Activated CD4-positive, alpha-beta T cell treated with anti-CD3 and anti-CD28 coated beads, Interleukin-2, amount 10 ng/mL, durations not matched to agents 24 days and 14 days (primary cell): Measurements from ENCODE around the gene CSTF1. TPM values are rescaled to one million over a fixed set of nuclear protein-coding genes. Genes with fewer than 3 reads are reported as not detected.

Experiments
- DNase-seq: peaks from one replicate; pipeline ENCODE4 v3.0.0; 2022
- H3K27ac Mint-ChIP-seq: one replicate; pipeline ENCODE4 v1.8.0; 2022; ENCODE audit warnings: mild to moderate bottlenecking, mixed read lengths
- H3K27me3 Mint-ChIP-seq: one replicate; pipeline ENCODE4 v1.8.0; 2022; ENCODE audit warnings: mixed read lengths
- H3K36me3 Mint-ChIP-seq: one replicate; pipeline ENCODE4 v1.8.0; 2022; ENCODE audit warnings: low read depth, mild to moderate bottlenecking, mixed read lengths
- H3K4me1 Mint-ChIP-seq: one replicate; pipeline ENCODE4 v1.8.0; 2021; ENCODE audit warnings: mixed read lengths
- H3K4me3 Mint-ChIP-seq: one replicate; pipeline ENCODE4 v1.8.0; 2022; ENCODE audit warnings: mild to moderate bottlenecking, moderate library complexity, mixed read lengths
- H3K9me3 Mint-ChIP-seq: one replicate; pipeline ENCODE4 v1.8.0; 2021; ENCODE audit warnings: mixed read lengths
- intact Hi-C: fragments of 100-400 bp; cut with micrococcal nuclease; formaldehyde crosslinking; loops from one replicate; pipeline ENCODE4 v1.15.1; 2023
- total RNA-seq: library from RNA; stranded (reverse); gene quantifications from 2 replicates; pipeline ENCODE4 v1.2.3, GENCODE V29; 2022

Gene CSTF1
- total RNA-seq, 1 donor from 2014 or later, result 52.2 TPM

GRCh38 chr20:56418385-56418861 lies 26.0 kb downstream of the CSTF1 start:
- Mint-ChIP-seq H3K4me1 (peaks cover 65% of the 10 kb centered on the region), H3K9me3 (peaks cover 7% of the 10 kb centered on the region), H3K36me3 (peaks cover 38% of the 10 kb centered on the region), H3K27me3 (no peaks in the 10 kb centered on the region), H3K27ac (peak overlapping the region; percentile 93), H3K4me3 (peak overlapping the region; percentile 53)
- intact Hi-C loops, result loop anchor here (2.0 kb wide), 1 partner anchor 26 kb away; the partner anchor contains the start of genes AURKA and CSTF1
- DNase-seq, result peak; percentile 69

- DNase-seq, result no peak
- H3K4me1 Mint-ChIP-seq, result peaks cover 58% of the 10 kb centered on the region
- H3K27me3 Mint-ChIP-seq, result no peaks in the 10 kb centered on the region
- peak overlapping the region; percentile 41 for H3K27ac Mint-ChIP-seq
- peaks cover 30% of the 10 kb centered on the region for H3K36me3 Mint-ChIP-seq
- H3K9me3 Mint-ChIP-seq, result peaks cover 3% of the 10 kb centered on the region
- intact Hi-C loops, result no loop called here
- H3K4me3 Mint-ChIP-seq, result no peak overlapping the region
Observed at GRCh38 chr20:56420028-56420427, 27.6 kb downstream of the CSTF1 start.

- Mint-ChIP-seq H3K4me3 (no peak overlapping the region), H3K9me3 (peaks cover 3% of the 10 kb centered on the region), H3K27ac (peak overlapping the region; percentile 68), H3K27me3 (no peaks in the 10 kb centered on the region), H3K36me3 (peaks cover 32% of the 10 kb centered on the region), H3K4me1 (peaks cover 53% of the 10 kb centered on the region)
- intact Hi-C loops, result no loop called here
- no peak for DNase-seq
Observed at GRCh38 chr20:56420940-56421688, 28.7 kb downstream of the CSTF1 start.

- H3K4me3 Mint-ChIP-seq, result peak overlapping the region; percentile 49
- peaks cover 48% of the 10 kb centered on the region for H3K4me1 Mint-ChIP-seq
- peaks cover 29% of the 10 kb centered on the region for H3K36me3 Mint-ChIP-seq
- peaks cover 3% of the 10 kb centered on the region for H3K9me3 Mint-ChIP-seq
- no peaks in the 10 kb centered on the region for H3K27me3 Mint-ChIP-seq
- intact Hi-C loops, result no loop called here
- peak overlapping the region; percentile 71 for H3K27ac Mint-ChIP-seq
- DNase-seq, result no peak
Observed at GRCh38 chr20:56422076-56422823, 29.8 kb downstream of the CSTF1 start.

- no peaks in the 10 kb centered on the region for H3K27me3 Mint-ChIP-seq
- no peak for DNase-seq
- H3K36me3 Mint-ChIP-seq, result peaks cover 26% of the 10 kb centered on the region
- H3K9me3 Mint-ChIP-seq, result peaks cover 3% of the 10 kb centered on the region
- intact Hi-C loops, result no loop called here
- peak overlapping the region; percentile 49 for H3K4me3 Mint-ChIP-seq
- peaks cover 49% of the 10 kb centered on the region for H3K4me1 Mint-ChIP-seq
- H3K27ac Mint-ChIP-seq, result peak overlapping the region; percentile 71
Observed at GRCh38 chr20:56422824-56423189, 30.4 kb downstream of the CSTF1 start.

GRCh38 chr20:56423211-56423610 lies 30.8 kb downstream of the CSTF1 start:
- H3K4me3 Mint-ChIP-seq, result no peak overlapping the region
- no peak overlapping the region for H3K27ac Mint-ChIP-seq
- H3K36me3 Mint-ChIP-seq, result peaks cover 24% of the 10 kb centered on the region

GRCh38 chr20:56423886-56424285 lies 31.4 kb downstream of the CSTF1 start:
- intact Hi-C loops, result no loop called here
- Mint-ChIP-seq H3K27ac (no peak overlapping the region), H3K4me3 (no peak overlapping the region), H3K9me3 (peaks cover 3% of the 10 kb centered on the region), H3K36me3 (peaks cover 22% of the 10 kb centered on the region), H3K4me1 (peaks cover 51% of the 10 kb centered on the region), H3K27me3 (no peaks in the 10 kb centered on the region)
- no peak for DNase-seq

More at GRCh38 chr20:56423211-56423610, 30.8 kb downstream of the CSTF1 start:
- H3K9me3 Mint-ChIP-seq, result peaks cover 3% of the 10 kb centered on the region
- intact Hi-C loops, result no loop called here
- DNase-seq, result no peak
- no peaks in the 10 kb centered on the region for H3K27me3 Mint-ChIP-seq
- peaks cover 49% of the 10 kb centered on the region for H3K4me1 Mint-ChIP-seq

- peaks cover 27% of the 10 kb centered on the region for H3K36me3 Mint-ChIP-seq
- H3K4me3 Mint-ChIP-seq, result no peak overlapping the region
- peaks cover 57% of the 10 kb centered on the region for H3K4me1 Mint-ChIP-seq
- H3K27ac Mint-ChIP-seq, result no peak overlapping the region
- no peak for DNase-seq
- intact Hi-C loops, result no loop called here
- no peaks in the 10 kb centered on the region for H3K27me3 Mint-ChIP-seq
- H3K9me3 Mint-ChIP-seq, result peaks cover 11% of the 10 kb centered on the region
Observed at GRCh38 chr20:56424931-56425330, 32.5 kb downstream of the CSTF1 start.

- peaks cover 11% of the 10 kb centered on the region for H3K9me3 Mint-ChIP-seq
- intact Hi-C loops, result no loop called here
- H3K27ac Mint-ChIP-seq, result no peak overlapping the region
- H3K4me1 Mint-ChIP-seq, result peaks cover 61% of the 10 kb centered on the region
- no peak overlapping the region for H3K4me3 Mint-ChIP-seq
- no peaks in the 10 kb centered on the region for H3K27me3 Mint-ChIP-seq
- H3K36me3 Mint-ChIP-seq, result peaks cover 24% of the 10 kb centered on the region
- DNase-seq, result no peak
Observed at GRCh38 chr20:56426026-56426425, 33.6 kb downstream of the CSTF1 start.

GRCh38 chr20:56426926-56427325 lies 34.5 kb downstream of the CSTF1 start:
- peaks cover 55% of the 10 kb centered on the region for H3K4me1 Mint-ChIP-seq
- no peaks in the 10 kb centered on the region for H3K27me3 Mint-ChIP-seq

GRCh38 chr20:56427797-56428196 lies 35.4 kb downstream of the CSTF1 start:
- H3K4me3 Mint-ChIP-seq, result no peak overlapping the region
- no peak for DNase-seq
- peak overlapping the region; percentile 67 for H3K27ac Mint-ChIP-seq
- intact Hi-C loops, result no loop called here
- peaks cover 16% of the 10 kb centered on the region for H3K36me3 Mint-ChIP-seq
- H3K4me1 Mint-ChIP-seq, result peaks cover 46% of the 10 kb centered on the region
- peaks cover 9% of the 10 kb centered on the region for H3K9me3 Mint-ChIP-seq
- no peaks in the 10 kb centered on the region for H3K27me3 Mint-ChIP-seq

More at GRCh38 chr20:56426926-56427325, 34.5 kb downstream of the CSTF1 start:
- Mint-ChIP-seq H3K27ac (no peak overlapping the region), H3K36me3 (peaks cover 20% of the 10 kb centered on the region), H3K4me3 (no peak overlapping the region), H3K9me3 (peaks cover 11% of the 10 kb centered on the region)
- no peak for DNase-seq
- intact Hi-C loops, result no loop called here

GRCh38 chr20:56428410-56428809 lies 36.0 kb downstream of the CSTF1 start:
- H3K4me3 Mint-ChIP-seq, result no peak overlapping the region
- H3K36me3 Mint-ChIP-seq, result peaks cover 13% of the 10 kb centered on the region
- DNase-seq, result no peak
- H3K4me1 Mint-ChIP-seq, result peaks cover 47% of the 10 kb centered on the region
- no peaks in the 10 kb centered on the region for H3K27me3 Mint-ChIP-seq
- intact Hi-C loops, result no loop called here
- H3K27ac Mint-ChIP-seq, result no peak overlapping the region
- H3K9me3 Mint-ChIP-seq, result peaks cover 15% of the 10 kb centered on the region

GRCh38 chr20:56428881-56429280 lies 36.4 kb downstream of the CSTF1 start:
- H3K9me3 Mint-ChIP-seq, result peaks cover 15% of the 10 kb centered on the region
- H3K27me3 Mint-ChIP-seq, result no peaks in the 10 kb centered on the region
- peak overlapping the region; percentile 84 for H3K27ac Mint-ChIP-seq
- intact Hi-C loops, result no loop called here
- H3K36me3 Mint-ChIP-seq, result peaks cover 13% of the 10 kb centered on the region
- H3K4me3 Mint-ChIP-seq, result peak overlapping the region; percentile 60
- peaks cover 51% of the 10 kb centered on the region for H3K4me1 Mint-ChIP-seq
- DNase-seq, result no peak

- peak overlapping the region; percentile 84 for H3K27ac Mint-ChIP-seq
- H3K27me3 Mint-ChIP-seq, result no peaks in the 10 kb centered on the region
- H3K4me1 Mint-ChIP-seq, result peaks cover 53% of the 10 kb centered on the region
- H3K9me3 Mint-ChIP-seq, result peaks cover 15% of the 10 kb centered on the region
- peak overlapping the region; percentile 60 for H3K4me3 Mint-ChIP-seq
- peaks cover 16% of the 10 kb centered on the region for H3K36me3 Mint-ChIP-seq
- intact Hi-C loops, result no loop called here
- no peak for DNase-seq
Observed at GRCh38 chr20:56429502-56429901, 37.1 kb downstream of the CSTF1 start.
